GM18519 (cell line): ENCODE measurements around the gene BOD1L1.

Experiments
- ATAC-seq: cut with Tn5 transposase; IDR thresholded peaks from one replicate; pipeline ENCODE4 v1.9.1; 2021; ENCODE audit warnings: mild to moderate bottlenecking, moderate library complexity; ENCODE audit not compliant: unreplicated experiment, low FRiP score

Gene BOD1L1

DNA sequence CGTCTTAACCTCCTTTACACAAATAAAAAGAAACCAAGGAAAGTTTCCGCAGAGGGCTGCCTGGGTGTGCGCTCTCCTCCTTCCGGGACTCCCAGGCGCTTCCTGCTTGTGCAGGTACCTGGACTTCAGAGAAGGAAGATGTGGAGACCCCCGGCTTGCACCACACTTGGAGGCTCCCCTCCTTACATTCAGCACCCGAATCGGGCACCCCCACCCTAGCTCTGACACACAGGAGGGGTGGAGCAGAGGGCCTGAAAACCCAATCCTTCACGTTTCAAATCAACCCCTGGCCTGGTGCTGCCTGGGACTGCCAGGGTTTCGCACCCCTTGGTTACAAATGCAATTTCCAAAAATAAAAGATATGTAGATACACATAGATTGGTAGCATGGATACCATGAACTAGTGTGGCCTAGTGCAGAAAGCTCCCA lies 86.3 kb downstream of the BOD1L1 start:
- ATAC-seq = no peak

DNA sequence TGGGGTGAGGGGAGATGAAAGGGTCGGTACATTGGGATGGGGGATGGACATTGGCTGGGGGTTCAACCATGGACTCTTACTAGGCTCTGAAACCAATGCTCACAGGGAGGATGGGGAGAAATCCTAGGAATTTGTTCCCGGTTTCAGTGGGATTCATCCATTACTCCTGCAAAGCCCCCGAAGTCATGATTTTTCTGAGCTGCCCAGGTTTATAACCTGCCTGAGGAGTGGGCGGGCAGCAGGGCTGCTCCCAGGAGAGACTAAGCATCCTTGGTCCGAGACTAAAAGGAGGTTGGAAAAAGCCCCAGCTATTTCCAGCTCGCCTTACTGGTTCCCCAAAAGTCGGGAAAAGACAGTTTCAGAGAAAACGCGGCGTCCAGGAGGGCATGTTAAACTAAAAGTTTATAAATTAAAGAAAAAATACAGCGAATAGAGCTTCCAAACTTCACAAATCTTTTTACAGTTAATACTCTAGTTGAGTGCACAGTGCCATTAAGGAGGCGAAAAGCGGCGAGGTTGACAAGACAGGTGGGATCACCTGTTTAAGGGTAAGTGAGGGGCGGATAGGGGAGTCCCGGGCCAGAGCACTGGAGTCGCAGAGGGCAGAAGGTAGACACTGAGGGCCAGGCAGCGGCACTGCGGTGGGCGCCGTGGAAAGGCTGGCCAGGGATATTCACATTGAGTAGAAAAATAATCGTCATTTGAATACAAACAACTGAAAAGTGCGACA lies 86.9 kb downstream of the BOD1L1 start:
- ATAC-seq = no peak

DNA sequence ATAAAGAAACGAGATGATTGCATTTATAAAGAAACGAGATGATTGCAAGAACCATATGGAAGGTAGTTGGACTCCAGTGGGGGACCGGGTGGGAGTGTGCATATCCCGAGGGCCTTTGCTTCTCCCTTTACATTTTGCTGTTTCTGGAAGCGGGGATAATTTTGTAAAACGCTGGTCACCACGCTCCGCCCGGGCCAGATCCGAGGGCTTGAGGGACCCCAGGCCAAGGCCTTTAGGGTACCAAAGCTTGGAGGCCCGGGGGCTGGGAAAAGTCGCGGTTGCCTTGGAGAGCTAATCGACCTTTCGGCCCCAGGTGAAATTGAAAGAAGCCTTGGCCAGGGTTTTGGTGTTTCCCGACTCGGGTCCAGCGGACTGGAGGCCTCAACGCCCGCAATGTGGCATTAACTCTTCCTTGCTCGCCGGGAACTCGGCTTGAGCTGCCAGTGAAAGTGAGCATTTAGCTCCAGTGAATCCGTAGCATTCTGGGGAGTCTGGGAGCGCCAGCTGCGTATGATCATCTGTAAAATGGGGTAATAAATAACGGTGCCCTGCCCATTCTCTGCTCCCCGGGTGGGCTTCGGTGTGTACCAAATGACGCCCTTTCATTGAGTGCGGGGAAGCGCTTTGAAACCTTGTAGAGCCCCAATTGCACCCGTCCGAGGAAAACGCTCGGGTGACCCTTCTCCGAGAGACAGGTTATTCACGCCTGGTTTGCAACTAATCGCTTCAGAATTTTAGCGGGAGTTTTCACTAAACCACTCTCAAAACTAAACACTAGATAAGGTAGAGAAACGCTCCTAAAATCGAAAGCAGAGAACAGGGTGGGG lies 87.7 kb downstream of the BOD1L1 start:
- ATAC-seq = no peak

DNA sequence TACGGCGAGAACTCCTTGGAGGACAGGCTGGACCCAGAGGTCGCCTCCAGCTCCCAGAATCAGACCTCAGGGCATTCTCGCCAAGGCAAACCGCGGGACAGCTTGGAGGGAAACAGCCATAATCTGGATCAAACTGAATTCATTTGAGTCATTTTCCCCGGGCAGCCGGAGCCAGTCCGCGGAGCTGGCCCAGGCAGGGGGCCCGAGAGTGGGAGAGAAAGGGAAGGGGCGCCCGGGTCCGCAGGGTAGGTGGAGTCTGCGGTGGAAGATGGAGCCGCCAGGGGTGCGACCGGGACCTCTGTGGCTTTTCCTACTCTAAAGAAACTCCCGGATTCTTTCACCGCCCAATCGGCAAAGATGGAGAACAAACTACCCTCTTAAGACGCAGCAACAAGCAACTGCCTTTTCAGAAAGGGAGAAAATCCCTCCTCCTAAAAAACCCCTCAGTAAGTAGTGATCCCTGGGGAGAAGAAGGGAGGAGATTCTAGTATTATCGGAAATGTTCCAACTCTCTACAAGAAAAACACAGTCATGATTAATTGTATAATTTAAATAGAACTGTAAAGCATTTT lies 88.4 kb downstream of the BOD1L1 start:
- no peak for ATAC-seq

DNA sequence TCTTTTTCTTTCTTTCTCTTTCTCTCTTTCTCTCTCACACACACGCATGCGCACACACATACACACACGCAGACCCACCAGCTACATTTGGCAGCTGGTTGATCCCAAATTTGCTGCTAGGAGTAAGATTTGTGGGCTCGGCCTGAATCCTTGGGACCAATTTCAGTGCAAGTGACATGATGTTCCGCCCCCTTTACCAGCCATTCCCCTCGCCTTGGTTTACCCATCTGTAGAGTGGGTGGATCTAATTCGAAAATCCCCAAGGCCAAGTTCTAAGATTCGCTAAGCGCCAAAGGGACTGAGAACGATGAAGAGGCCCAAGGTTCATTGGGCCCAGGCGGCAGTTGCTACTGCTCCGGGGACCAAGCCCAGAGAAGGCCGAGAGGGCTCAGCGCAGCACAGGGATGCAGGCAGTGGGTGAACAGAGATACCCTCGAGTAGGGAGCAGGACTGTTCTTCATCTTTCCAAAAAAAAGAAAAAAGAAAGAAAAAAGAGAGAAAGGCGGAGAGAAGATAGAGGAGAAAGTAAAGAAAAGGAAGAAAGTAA lies 89.0 kb downstream of the BOD1L1 start:
- ATAC-seq = no peak

DNA sequence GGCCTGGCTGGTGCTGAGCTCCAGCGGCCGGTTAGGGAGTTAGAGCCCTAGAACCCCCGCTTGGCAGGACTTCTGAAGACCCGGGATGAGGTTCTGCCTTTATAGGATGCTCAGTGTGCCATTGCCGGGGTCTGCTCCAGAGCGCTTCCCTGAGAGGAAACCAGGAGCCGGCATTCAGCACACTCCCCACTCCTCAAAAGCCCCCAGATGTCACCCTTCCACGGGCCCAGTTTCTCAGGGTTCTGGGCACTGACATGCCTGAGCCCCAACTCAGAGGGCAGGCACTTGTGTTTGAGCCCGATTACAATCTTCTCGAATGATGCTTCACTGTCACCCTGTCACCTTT lies 89.7 kb downstream of the BOD1L1 start:
- no peak for ATAC-seq

DNA sequence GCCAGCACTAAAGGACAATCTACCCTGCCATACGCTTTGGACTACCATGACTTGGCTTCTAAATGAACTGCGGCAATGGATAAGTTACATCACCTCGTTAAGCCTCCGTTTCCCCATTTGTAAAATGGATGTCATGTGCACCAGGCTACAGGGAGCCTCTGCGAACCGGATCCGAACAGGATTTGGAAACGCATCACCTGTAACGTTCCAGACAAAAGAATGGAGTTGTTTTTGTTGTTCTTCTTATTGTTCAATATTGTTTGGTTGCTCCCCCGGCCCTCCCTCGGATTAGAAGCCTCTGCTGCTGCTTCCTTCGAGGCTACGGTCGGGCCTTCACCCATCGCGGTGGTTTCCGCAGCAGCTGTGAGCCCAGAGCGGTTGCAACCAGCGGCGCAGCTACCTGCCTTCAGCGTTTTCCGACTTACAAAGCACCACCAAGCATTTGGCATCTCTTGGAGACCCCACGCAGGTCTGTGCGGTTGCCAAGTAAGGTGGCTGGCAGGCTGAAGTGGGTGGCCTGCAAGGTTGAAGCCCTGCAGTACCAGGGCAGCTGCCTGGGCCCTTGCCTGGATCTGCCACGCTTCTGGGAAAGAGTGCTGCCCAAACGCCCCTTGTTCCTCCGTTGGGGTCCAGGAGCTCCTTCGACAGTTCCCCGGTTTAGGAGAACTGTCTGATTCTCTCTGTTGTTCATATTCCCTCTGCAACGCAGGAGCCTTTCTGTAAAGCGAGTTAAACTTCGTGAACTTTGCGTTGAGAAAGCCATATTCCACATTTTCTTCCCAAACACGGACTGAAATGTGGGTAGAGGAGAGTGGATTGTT lies 90.3 kb downstream of the BOD1L1 start:
- ATAC-seq = no peak

DNA sequence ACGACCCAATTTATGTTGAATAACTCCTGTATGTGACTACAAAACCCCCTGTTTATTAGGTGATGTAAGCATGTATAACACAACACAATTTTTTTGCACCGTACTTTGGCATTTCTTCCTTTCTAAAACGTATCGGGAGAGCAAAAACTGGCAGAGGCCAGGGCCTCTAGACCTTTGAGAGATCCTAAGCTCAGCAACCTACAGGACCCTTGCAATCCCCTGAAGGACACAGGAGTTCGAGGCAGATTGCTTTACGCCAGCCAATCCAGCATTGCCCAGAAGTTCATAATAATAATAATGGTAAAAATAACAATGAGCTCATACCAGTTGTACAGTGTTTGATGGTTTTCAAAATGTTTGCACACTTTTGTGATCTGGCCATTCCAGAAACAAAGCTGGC lies 90.9 kb downstream of the BOD1L1 start:
- ATAC-seq = no peak

DNA sequence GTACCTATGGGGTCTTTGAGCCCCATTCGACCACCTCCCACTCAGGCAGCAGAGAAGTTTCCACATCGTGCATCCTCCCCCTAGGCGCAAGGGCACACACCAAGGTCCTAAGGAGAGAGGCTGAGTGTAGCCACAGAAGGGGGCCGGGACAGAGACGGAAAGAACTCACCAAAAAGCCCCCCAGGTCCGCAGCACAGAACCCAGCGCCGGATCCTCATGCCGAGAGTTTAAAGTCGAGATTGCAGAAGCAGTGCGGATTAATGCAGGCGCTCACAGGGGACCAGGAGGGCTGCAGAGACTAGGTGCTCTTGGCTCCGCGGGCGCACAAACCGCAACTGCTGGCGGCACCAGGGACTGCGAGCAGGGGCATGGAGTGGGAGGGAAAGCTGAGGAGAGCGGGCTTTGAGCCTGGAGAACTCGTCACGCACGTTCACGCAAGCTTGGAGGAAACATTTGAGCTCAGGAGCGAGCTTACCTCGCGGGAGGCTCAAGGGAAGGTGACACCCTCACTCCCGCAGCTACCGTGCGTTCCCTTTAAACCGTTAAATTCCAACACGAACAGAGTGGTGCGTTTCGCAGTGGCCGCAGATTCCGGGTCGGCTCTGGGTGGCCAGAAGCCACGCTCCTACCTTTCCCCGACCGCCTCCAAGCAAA lies 91.7 kb downstream of the BOD1L1 start:
- ATAC-seq = no peak

DNA sequence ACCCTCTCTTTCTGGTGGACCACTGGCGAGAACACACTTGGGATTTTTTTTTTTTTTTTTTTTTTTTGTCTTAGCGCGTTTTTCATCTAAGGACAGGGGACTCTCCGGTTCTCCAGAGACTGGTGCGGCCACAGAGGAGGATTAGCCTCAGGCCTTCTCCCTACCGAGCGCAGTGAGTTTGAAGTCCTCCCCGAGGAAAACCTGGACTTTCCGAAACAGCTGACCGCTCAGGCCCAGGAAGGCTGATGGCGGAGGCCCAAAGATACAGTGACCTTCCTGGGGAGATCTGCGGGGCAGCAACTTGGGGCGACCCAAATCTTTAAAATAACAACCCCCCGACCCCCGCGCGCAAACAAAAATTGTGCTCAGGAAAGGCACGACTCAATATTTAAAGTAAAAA lies 92.4 kb downstream of the BOD1L1 start:
- ATAC-seq = no peak

DNA sequence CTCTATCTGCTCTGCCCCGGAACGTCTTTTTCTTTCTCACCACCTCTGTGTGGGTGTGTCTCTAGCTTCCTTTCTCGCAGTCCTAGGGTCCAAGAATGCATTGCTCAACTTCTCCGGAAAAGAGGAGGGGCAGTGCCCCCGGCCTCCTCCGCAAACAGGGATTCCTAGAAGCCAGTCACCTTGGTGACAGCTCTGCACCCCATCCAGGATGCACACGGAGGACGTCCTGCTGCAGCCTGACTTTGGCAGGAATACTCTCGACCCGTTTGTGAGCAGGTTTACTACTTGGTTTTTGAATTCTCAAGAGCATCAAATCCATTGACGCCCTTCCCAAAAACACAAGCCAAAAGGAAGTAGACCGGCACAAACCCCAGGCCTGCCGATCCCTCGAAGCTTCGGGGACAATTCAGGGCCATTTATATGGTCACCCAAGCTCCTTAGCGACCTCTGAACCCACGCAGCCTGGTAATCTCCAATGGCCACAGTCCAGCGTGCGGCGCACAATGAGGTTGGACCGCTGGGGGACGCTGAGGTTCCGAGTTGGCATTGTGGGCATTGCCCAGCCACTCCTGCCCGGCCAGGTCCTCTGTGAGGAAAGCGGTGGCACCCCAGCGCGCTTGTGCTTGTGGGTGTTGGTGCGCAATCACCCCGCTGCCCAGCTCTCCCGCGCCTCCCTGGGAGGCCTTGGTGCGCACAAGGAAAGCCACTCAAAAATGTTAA lies 93.0 kb downstream of the BOD1L1 start:
- ATAC-seq = no peak

DNA sequence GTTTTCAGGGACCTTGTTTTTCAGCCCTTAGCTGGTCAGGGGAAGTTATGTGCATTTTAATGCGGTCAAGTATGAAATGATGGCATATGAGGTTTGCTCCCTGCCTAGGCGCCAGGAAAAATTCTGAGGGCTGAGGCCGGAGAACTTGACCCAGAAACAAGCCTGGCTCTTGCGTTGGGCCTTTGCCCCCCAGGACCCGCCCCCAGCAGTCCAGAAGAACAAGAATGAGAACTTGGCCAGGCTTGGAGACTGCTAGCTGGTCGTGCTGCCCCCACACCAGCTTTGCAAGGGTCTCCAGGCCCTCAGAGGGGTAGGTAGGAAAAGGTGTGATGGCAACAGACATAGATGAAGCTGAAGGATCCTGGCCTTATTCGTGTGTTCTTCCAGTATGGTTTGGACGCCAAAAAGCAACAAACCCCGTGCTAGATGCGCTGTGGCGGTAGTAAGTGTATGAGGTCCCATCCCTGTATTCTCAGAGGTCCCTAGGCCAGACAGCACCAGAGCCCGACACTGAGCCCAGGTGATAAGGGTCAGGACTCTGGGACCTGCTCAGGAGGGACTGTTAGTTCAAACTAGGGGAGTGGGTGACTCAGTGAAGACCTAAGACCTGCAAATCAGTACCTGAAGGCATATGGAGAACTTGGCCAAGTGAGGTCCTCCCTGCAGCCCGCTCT lies 93.7 kb downstream of the BOD1L1 start:
- ATAC-seq = no peak

DNA sequence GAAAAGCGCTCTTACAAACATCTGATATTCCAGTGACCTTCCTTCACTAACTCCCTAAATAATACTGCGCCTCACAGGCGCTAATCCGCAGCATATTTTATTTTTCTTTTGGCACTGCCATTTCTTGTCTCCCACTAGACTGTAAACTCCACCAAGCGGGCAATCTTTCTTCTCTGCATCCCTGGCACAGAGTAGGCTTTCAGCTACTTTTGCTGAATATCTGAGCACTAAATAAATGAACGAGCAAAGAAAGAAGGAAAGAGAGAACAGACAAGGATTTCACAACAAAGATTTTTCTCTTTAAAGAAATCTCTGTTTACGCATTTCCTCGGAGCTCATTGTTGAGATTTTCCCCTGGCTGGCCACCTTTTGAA lies 95.9 kb downstream of the BOD1L1 start:
- ATAC-seq = no peak

DNA sequence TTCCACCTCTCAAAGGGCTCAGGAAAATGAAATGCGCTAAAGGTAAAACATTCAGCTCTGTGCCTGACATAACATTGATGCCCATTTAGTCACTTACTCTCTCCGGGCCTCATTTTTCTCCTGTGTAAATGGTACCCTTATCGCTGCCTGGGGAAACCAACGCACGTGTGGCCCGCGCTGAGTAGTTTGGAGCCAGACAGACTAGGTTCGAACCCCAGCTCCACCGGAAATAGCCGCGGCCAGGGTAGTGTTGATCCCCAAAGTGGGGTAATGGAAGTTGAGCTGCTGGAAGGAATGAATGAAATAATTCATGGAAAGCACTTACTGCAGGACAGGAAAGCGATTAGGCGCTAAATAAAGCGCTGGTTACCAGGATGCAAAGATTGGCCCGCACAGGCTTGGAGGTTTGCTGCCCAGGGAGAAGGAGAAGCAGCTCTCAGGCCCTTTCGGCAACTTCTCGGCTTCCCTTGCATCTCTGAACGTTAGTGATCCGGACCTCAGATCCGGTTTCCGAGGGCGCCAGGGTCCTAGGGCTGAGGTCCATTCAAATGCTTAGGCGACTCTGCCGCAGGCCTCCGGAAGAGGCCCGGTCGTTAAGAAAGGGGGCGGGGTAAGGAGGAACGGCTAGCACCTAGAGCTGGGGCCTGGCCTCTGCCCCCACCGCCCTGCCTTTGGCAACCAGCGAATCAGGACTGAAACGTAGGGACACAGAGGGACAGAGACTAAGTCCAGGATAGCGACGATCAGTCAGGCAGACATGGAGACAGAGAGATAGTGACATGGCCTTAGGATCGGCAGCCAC lies 96.5 kb downstream of the BOD1L1 start:
- ATAC-seq = no peak

DNA sequence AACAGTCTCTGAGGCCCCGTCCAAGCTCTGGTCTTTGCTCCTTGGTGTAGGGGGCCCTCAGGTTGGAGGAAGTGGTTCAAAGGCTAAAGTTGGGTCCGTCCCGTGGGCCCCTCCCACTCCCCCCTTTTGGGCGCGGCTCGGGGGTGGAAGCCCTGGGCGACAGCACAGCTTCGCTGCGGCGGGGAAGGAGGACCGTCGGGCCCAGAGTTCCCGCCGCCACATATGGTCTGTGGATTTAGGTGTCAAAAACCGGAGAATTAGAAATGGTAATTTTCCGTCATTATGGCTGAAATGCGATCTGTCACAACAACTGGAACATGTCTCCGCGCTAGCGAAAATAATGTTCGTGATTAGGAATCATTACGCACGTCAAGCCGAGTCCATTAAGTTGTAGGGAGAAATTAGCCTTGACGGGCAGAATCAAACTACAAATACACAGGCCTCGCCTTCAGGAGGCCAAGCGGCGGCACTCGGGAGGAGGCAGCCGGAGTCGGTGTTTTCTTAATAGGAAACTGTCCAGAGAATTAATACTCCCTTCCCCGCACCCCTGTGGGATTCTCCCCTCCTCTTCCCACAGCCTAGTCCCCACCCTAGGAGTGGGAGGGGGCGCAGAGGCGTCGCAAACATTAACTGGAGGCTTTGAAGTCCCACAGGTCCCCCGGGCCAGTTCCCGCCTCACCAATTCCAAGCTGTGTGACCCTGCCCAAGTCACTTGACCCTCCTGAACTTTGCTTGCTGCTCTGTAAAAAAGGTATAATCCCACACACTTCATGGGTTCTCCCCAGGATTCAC lies 98.2 kb downstream of the BOD1L1 start:
- no peak for ATAC-seq

DNA sequence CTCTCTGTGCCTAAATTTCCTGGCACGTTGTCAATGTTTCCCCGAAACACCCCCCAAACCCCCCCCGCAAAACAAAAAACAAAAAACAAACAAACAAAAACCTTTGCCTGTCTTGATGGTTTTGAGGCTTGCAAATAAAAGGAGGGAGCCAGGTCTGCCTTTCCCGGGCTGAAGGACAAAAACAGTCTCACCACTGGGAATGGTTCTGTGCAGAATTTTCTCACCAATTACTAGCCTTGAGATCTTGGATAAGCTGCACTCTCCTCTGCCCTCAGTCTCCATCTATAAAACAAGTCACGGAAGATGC lies 98.8 kb downstream of the BOD1L1 start:
- no peak for ATAC-seq

DNA sequence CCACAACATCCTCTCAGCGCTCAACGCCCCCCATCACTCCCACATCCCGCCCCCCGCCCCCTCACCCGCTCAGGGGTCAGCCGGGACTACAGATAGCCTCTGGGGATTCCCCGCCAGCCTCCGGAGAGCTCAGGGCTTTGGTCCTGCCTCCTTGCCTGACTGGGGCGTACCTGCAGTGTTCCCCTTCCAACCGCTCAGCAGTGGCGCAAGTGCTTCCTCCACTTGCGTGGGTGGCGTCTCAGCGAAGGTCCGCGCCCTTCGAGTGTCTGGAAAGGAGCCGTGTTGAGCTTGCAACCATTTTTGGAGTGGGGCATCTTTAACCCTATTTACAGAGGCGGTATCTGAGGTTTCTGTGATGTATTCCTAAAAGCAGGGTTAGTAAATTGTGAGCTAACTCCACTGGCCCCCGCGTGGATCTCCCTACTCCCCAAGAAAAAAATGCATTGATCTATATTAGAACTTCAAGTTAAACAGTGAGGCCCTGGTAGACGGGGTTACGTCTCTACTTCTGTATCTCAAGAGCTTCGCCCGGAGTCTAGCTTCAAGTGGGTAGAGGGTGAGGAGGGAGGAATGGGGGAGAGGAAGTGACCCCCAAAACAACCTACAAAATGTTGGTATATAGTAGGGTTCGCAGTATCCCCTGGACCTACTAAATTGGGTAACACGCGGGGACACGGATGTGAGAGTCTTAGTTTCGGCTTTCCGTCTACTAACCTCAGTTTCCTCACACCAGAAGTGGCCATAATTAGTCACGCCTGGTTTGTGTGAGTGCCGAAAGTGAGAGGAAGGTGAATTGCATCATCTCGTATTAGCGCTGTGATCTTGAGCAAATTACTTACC lies 99.3 kb downstream of the BOD1L1 start:
- ATAC-seq = peak; percentile 81
